DOHH2 (cell line): ENCODE measurements around the gene TMEM273.

Experiments used
- CTCF ChIP-seq: fragments of 200-600 bp; sonication (generic); IDR thresholded peaks from one replicate; pipeline ENCODE4 v1.5.1; 2014; ENCODE audit warnings: antibody characterized with exemption, mild to moderate bottlenecking, low read depth, low read length; ENCODE audit not compliant: poor library complexity, severe bottlenecking
- EZH2phosphoT487 ChIP-seq: fragments of 200-600 bp; sonication (generic); IDR thresholded peaks from 2 replicates; pipeline ENCODE4 v1.6.1; 2017; ENCODE audit warnings: borderline replicate concordance, mild to moderate bottlenecking, antibody characterized with exemption, low read length, moderate library complexity, mixed read lengths

DNA sequence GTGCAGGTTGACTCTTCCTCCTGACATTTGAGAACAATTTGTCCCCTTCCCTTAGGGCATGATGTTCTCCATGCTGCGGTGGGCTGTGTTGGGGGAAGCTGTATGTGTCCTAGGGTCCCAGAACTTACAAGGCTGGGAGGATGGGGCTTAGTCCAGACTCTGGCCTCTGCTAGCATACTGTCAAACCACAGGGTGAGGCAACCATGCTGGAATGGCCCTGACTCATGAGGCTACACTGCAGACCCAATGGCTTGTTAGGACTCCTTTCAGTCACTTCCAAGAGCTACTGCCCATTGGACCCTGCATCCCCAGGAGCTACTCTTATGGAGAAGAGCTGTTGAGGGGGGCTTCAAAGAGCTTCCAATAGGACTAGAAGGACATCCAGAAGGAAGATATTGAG, 34.2 kb downstream of the TMEM273 start:
- TF ChIP-seq CTCF (no peak), EZH2phosphoT487 (no peak)
